Measurements from ENCODE around the gene ABI1. TPM values are rescaled to one million over a fixed set of nuclear protein-coding genes. Genes with fewer than 3 reads are reported as not detected.

Gene ABI1
- total RNA-seq, 1 experiment from 2014 or later, result 36.9 TPM

GRCh38 chr10:26721561-26721960 is 139.2 kb downstream of the ABI1 start:
- Histone ChIP-seq H3K56ac (ENCODE audit: insufficient read length, low read depth, low read length) (no peak overlapping the region), H3K27ac (ENCODE audit: insufficient read length, low read depth, low read length) (no peak overlapping the region), H3K9me3 (ENCODE audit: control insufficient read depth, low read depth, low read length) (no peaks in the 10 kb centered on the region), H3K79me1 (ENCODE audit: insufficient read depth, low read depth, low read length, poor library complexity, severe bottlenecking) (no peaks in the 10 kb centered on the region), H3K18ac (ENCODE audit: insufficient read length, low read depth, low read length) (no peak overlapping the region), H4K91ac (ENCODE audit: insufficient read length, low read depth, low read length) (no peak overlapping the region), H3K27me3 (ENCODE audit: insufficient read depth, low read length) (no peaks in the 10 kb centered on the region), H3K4me1 (ENCODE audit: insufficient read depth, low read length) (no peaks in the 10 kb centered on the region), H2AK5ac (ENCODE audit: insufficient read length, low read length) (no peak overlapping the region), H3T11ph (ENCODE audit: low read length) (no peak overlapping the region), H2BK20ac (ENCODE audit: low read depth, low read length, poor library complexity, severe bottlenecking) (no peak overlapping the region), H2AFZ (ENCODE audit: low read length) (no peak overlapping the region), H2BK15ac (ENCODE audit: low read depth, low read length) (no peak overlapping the region), H4K5ac (ENCODE audit: insufficient read length, low read depth, low read length) (no peak overlapping the region), H3K9ac (ENCODE audit: extremely low read depth, insufficient read length, low read length) (no peak overlapping the region), H4K8ac (replicated peaks; ENCODE audit: insufficient read length, low read depth, low read length) (no peak overlapping the region), H3K4ac (ENCODE audit: low read depth, low read length) (no peak overlapping the region), H3K14ac (ENCODE audit: insufficient read depth, low read length) (no peak overlapping the region), H3K23ac (ENCODE audit: insufficient read length, low read depth, low read length) (no peak overlapping the region), H3K79me2 (ENCODE audit: insufficient read depth, low read length) (no peaks in the 10 kb centered on the region), H3K23me2 (ENCODE audit: insufficient read length, low read depth, low read length, poor library complexity, severe bottlenecking) (no peaks in the 10 kb centered on the region), H2BK5ac (ENCODE audit: insufficient read length, low read length) (no peak overlapping the region), H3K4me2 (ENCODE audit: insufficient read depth, insufficient read length, low read length) (no peak overlapping the region), H4K20me1 (ENCODE audit: control insufficient read depth, insufficient read depth, insufficient read length) (no peaks in the 10 kb centered on the region), H2BK120ac (ENCODE audit: low read depth, low read length, poor library complexity, severe bottlenecking) (no peak overlapping the region), H2BK12ac (ENCODE audit: insufficient read length, low read depth, low read length) (no peak overlapping the region)
- no peak overlapping the region for H3K4me3 Mint-ChIP-seq
- DNase-seq, result no peak
- H3K27ac Mint-ChIP-seq, result no peak overlapping the region
- no CpG with 5 or more reads among the region's 7 CpGs for WGBS (ENCODE audit: extremely low coverage, insufficient read length, low lambda C conversion rate)
- TF ChIP-seq CTCF (conservative IDR thresholded peaks at IDR 0.05), result no peak
- no peaks in the 10 kb centered on the region for H3K27me3 Mint-ChIP-seq (ENCODE audit: low read depth)
- no peaks in the 10 kb centered on the region for H3K4me1 Mint-ChIP-seq
- H3K36me3 Mint-ChIP-seq (ENCODE audit: insufficient read depth in 1 of 3, low read depth in 3 of 3), result peaks cover 11 to 71% (median 40%) of the 10 kb centered on the region in 3 experiments; a peak in 6 of 7 replicates
- no peaks in the 10 kb centered on the region for H3K9me3 Mint-ChIP-seq

Data from H9 (cell line).